ENCODE measurements around the gene EEF1AKMT2. TPM values are rescaled to one million over a fixed set of nuclear protein-coding genes. Genes with fewer than 3 reads are reported as not detected.

Gene EEF1AKMT2
- total and polyA plus RNA-seq, 9 of the 15 experiments (the other 6 are each of a cell fraction or from before 2014, with no cell fraction given): 9.3 to 34.3 (median 23.7) TPM

GRCh38 chr10:124762281-124762680 lies 29.4 kb downstream of the EEF1AKMT2 start:
- Histone ChIP-seq H2AFZ (ENCODE audit: low read depth, low read length) (no peak overlapping the region), H3K4me2 (ENCODE audit: insufficient read depth, low read length) (no peak overlapping the region), H3K9me3 (replicated peaks; ENCODE audit: control insufficient read depth, insufficient read depth, low read depth, low read length) (no peaks in the 10 kb centered on the region), H3K36me3 (ENCODE audit: control insufficient read depth, insufficient read depth, low read length) (peaks cover 75% of the 10 kb centered on the region), H3K27ac (ENCODE audit: extremely low read depth, low read depth, low read length) (no peak overlapping the region), H3K9me1 (ENCODE audit: control insufficient read depth, insufficient read depth, low read length) (no peaks in the 10 kb centered on the region), H3K4me1 (replicated peaks in 1 of 2; ENCODE audit: control insufficient read depth in 2 of 2, insufficient read depth in 2 of 2, low read length in 2 of 2) (no peaks in the 10 kb centered on the region), H3K4me3 (no peak overlapping the region), H3K9ac (ENCODE audit: insufficient read depth in 1 of 2, low read depth in 2 of 2, low read length in 2 of 2) (no peak overlapping the region), H4K20me1 (replicated peaks; ENCODE audit: control insufficient read depth, insufficient read depth, low read length) (no peaks in the 10 kb centered on the region), H3K79me2 (ENCODE audit: control insufficient read depth, insufficient read depth, low read length) (no peaks in the 10 kb centered on the region; the same call in 2 of the 3 replicates), H3K27me3 (ENCODE audit: control insufficient read depth in 2 of 2, insufficient read depth in 2 of 2, low read length in 2 of 2) (no peaks in the 10 kb centered on the region)
- WGBS (ENCODE audit: insufficient coverage, low coverage, missing lambda C conversion rate): 96% methylated on average over 5 of the region's 5 CpGs
- TF ChIP-seq ZC3H8 (IDR thresholded peaks at IDR 0.05) (no peak), PPARD (CRISPR knock-in tag; IDR thresholded peaks at IDR 0.05) (no peak), CBX3 (IDR thresholded peaks at IDR 0.05; ENCODE audit: borderline replicate concordance in 1 of 2, low read length in 2 of 2) (no peak), TRIM28 (IDR thresholded peaks at IDR 0.05) (no peak), RBM22 (IDR thresholded peaks at IDR 0.05; ENCODE audit: low read depth, low read length, poor library complexity, severe bottlenecking) (no peak), PTBP1 (IDR thresholded peaks at IDR 0.05; ENCODE audit: low read depth, low read length) (no peak), ETV6 (IDR thresholded peaks at IDR 0.05; ENCODE audit: borderline replicate concordance in 1 of 2, low read depth in 2 of 2, low read length in 1 of 2) (no peak), ETV6 (CRISPR knock-in tag; IDR thresholded peaks at IDR 0.05; ENCODE audit: borderline replicate concordance) (no peak), E2F1 (CRISPR knock-in tag; IDR thresholded peaks at IDR 0.05) (no peak), NFATC3 (IDR thresholded peaks at IDR 0.05) (no peak), ZNF830 (CRISPR knock-in tag; IDR thresholded peaks at IDR 0.05) (no peak), MTF1 (CRISPR knock-in tag; IDR thresholded peaks at IDR 0.05; ENCODE audit: borderline replicate concordance) (no peak), FOXK1 (CRISPR knock-in tag; IDR thresholded peaks at IDR 0.05; ENCODE audit: borderline replicate concordance) (no peak), MTA1 (IDR thresholded peaks at IDR 0.05; ENCODE audit: borderline replicate concordance) (no peak), ZNF140 (CRISPR knock-in tag; IDR thresholded peaks at IDR 0.05) (no peak), AFF4 (CRISPR knock-in tag; IDR thresholded peaks at IDR 0.05) (no peak)
- TF ChIP-seq, protein P1, sequence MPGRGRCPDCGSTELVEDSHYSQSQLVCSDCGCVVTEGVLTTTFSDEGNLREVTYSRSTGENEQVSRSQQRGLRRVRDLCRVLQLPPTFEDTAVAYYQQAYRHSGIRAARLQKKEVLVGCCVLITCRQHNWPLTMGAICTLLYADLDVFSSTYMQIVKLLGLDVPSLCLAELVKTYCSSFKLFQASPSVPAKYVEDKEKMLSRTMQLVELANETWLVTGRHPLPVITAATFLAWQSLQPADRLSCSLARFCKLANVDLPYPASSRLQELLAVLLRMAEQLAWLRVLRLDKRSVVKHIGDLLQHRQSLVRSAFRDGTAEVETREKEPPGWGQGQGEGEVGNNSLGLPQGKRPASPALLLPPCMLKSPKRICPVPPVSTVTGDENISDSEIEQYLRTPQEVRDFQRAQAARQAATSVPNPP (IDR thresholded peaks at IDR 0.05; ENCODE audit: borderline replicate concordance, insufficient read depth, insufficient read length): no peak
- TF ChIP-seq, protein P2, sequence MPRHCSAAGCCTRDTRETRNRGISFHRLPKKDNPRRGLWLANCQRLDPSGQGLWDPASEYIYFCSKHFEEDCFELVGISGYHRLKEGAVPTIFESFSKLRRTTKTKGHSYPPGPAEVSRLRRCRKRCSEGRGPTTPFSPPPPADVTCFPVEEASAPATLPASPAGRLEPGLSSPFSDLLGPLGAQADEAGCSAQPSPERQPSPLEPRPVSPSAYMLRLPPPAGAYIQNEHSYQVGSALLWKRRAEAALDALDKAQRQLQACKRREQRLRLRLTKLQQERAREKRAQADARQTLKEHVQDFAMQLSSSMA (CRISPR knock-in tag; IDR thresholded peaks at IDR 0.05): no peak
- BruUV-seq (replicated peaks): no TSS peak
- DNase-seq (ENCODE audit: extremely low read depth in 1 of 4, low spot score in 3 of 4) (no peak), ATAC-seq (no peak), FAIRE-seq (no peak)
- intact Hi-C loops (cut with micrococcal nuclease): no loop called here
- ChIA-PET POLR2A (no interaction called here), CTCF (ENCODE audit: low intra/inter-chr PET ratio) (no interaction called here)
- in situ Hi-C loops (cut with MboI): no loop called here
